Glutamatergic neuron (in vitro differentiated cells): ENCODE results near the gene PACRG. TPM values are rescaled to one million over a fixed set of nuclear protein-coding genes. Genes with fewer than 3 reads are reported as not detected.

Experiments
- DNase-seq: peaks from one replicate; pipeline ENCODE4 v3.0.0; 2022
- H3K27ac Mint-ChIP-seq: one replicate; pipeline ENCODE4 v1.8.0; 2020; ENCODE audit warnings: mild to moderate bottlenecking, mixed read lengths, inconsistent platforms; ENCODE audit not compliant: unreplicated experiment
- H3K27me3 Mint-ChIP-seq: one replicate; pipeline ENCODE4 v1.8.0; 2020; ENCODE audit warnings: mild to moderate bottlenecking, moderate library complexity, mixed read lengths, inconsistent platforms; ENCODE audit not compliant: unreplicated experiment
- H3K36me3 Mint-ChIP-seq: one replicate; pipeline ENCODE4 v1.8.0; 2020; ENCODE audit warnings: mild to moderate bottlenecking, mixed read lengths, inconsistent platforms; ENCODE audit not compliant: unreplicated experiment
- H3K4me1 Mint-ChIP-seq: one replicate; pipeline ENCODE4 v1.8.0; 2020; ENCODE audit warnings: mild to moderate bottlenecking, low read depth, mixed read lengths, inconsistent platforms; ENCODE audit not compliant: unreplicated experiment
- H3K4me3 Mint-ChIP-seq: one replicate; pipeline ENCODE4 v1.8.0; 2020; ENCODE audit warnings: mild to moderate bottlenecking, mixed read lengths, inconsistent platforms; ENCODE audit not compliant: unreplicated experiment
- H3K9me3 Mint-ChIP-seq: one replicate; pipeline ENCODE4 v1.8.0; 2020; ENCODE audit warnings: mild to moderate bottlenecking, moderate library complexity, mixed read lengths, inconsistent platforms; ENCODE audit not compliant: unreplicated experiment
- total RNA-seq: library from RNA; stranded (reverse); fragmentation: NEBNext Ultra II Directional; extraction: Animal tissue kit (Norgen Biotek cat#: 25700); gene quantifications from one replicate; pipeline ENCODE4 v1.2.1, GENCODE V29; 2021; ENCODE audit not compliant: unreplicated experiment
- TF ChIP-seq, protein P1 (sequence below): fragments of 200-600 bp; sonication (generic); IDR thresholded peaks from one replicate; pipeline ENCODE4 v1.5.0; 2021; ENCODE audit not compliant: partially characterized antibody, unreplicated experiment

Gene PACRG
- total RNA-seq, 1 donor from 2014 or later, result not detected

- Mint-ChIP-seq H3K27ac (no peak overlapping the region), H3K36me3 (no peaks in the 10 kb centered on the region), H3K4me3 (no peak overlapping the region), H3K9me3 (peaks cover 2% of the 10 kb centered on the region), H3K4me1 (peaks cover 11% of the 10 kb centered on the region), H3K27me3 (no peaks in the 10 kb centered on the region)
- no peak for DNase-seq
- TF ChIP-seq, protein P1, sequence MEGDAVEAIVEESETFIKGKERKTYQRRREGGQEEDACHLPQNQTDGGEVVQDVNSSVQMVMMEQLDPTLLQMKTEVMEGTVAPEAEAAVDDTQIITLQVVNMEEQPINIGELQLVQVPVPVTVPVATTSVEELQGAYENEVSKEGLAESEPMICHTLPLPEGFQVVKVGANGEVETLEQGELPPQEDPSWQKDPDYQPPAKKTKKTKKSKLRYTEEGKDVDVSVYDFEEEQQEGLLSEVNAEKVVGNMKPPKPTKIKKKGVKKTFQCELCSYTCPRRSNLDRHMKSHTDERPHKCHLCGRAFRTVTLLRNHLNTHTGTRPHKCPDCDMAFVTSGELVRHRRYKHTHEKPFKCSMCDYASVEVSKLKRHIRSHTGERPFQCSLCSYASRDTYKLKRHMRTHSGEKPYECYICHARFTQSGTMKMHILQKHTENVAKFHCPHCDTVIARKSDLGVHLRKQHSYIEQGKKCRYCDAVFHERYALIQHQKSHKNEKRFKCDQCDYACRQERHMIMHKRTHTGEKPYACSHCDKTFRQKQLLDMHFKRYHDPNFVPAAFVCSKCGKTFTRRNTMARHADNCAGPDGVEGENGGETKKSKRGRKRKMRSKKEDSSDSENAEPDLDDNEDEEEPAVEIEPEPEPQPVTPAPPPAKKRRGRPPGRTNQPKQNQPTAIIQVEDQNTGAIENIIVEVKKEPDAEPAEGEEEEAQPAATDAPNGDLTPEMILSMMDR, result no peak
Measured at GRCh38 chr6:163343609-163344008, 615.8 kb downstream of the PACRG start.

DNA sequence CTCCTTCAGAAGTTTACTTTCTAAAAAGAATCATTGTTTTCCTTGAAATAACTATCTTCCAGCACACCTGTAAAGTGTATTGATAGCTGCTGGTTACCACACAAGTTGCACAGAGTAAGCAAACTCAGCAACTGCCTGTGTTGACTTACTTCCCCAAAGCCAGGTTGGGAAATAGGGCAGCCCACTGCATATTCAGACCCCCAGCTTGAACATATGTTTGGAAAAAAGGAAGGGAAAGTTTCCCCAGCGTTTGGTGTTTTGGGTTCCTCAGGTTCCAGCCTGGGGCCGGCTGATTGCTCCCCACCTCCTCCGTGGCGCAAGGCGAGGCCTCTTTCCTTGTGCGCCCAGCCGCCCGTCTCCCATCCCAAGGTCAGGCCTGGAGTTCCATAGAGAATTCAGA, 616.6 kb downstream of the PACRG start:
- DNase-seq, result no peak
- no peaks in the 10 kb centered on the region for H3K27me3 Mint-ChIP-seq
- H3K9me3 Mint-ChIP-seq, result peaks cover 2% of the 10 kb centered on the region
- TF ChIP-seq, protein P1, result no peak
- H3K4me3 Mint-ChIP-seq, result no peak overlapping the region
- peaks cover 4% of the 10 kb centered on the region for H3K4me1 Mint-ChIP-seq
- H3K36me3 Mint-ChIP-seq, result no peaks in the 10 kb centered on the region
- H3K27ac Mint-ChIP-seq, result no peak overlapping the region

- TF ChIP-seq, protein P1, result no peak
- peaks cover 3% of the 10 kb centered on the region for H3K4me1 Mint-ChIP-seq
- peaks cover under 1% of the 10 kb centered on the region for H3K9me3 Mint-ChIP-seq
- H3K4me3 Mint-ChIP-seq, result no peak overlapping the region
- DNase-seq, result no peak
- no peak overlapping the region for H3K27ac Mint-ChIP-seq
- no peaks in the 10 kb centered on the region for H3K36me3 Mint-ChIP-seq
- no peaks in the 10 kb centered on the region for H3K27me3 Mint-ChIP-seq
Measured at GRCh38 chr6:163345931-163346330, 618.2 kb downstream of the PACRG start.

- Mint-ChIP-seq H3K9me3 (no peaks in the 10 kb centered on the region), H3K27ac (no peak overlapping the region), H3K36me3 (no peaks in the 10 kb centered on the region), H3K4me1 (peaks cover 3% of the 10 kb centered on the region), H3K27me3 (no peaks in the 10 kb centered on the region), H3K4me3 (no peak overlapping the region)
- TF ChIP-seq, protein P1, result no peak
- DNase-seq, result no peak
Measured at GRCh38 chr6:163346497-163346961, 618.8 kb downstream of the PACRG start.

DNA sequence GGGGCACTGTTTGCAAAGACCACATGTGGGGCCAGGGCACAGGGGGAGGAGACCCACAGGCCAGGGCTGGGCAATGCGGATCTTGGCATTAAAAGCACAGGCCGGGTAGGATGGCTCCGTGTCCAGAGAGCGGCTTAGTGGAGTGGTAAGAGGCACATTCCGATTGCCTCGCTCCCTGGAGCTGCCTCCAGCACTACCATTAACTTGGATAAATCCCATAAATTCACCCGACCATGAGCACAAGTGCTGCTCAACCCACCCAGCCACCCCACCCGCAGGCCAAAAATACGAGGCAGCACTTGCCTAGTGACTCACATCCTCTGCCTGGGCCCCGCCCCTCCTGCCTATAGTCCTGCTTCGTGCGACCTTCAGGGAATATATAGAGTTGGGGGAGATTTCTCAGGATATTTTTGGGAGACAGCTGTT, 619.3 kb downstream of the PACRG start:
- H3K27me3 Mint-ChIP-seq, result no peaks in the 10 kb centered on the region
- no peak overlapping the region for H3K4me3 Mint-ChIP-seq
- DNase-seq, result no peak
- H3K27ac Mint-ChIP-seq, result no peak overlapping the region
- H3K9me3 Mint-ChIP-seq, result no peaks in the 10 kb centered on the region
- H3K36me3 Mint-ChIP-seq, result no peaks in the 10 kb centered on the region
- peaks cover under 1% of the 10 kb centered on the region for H3K4me1 Mint-ChIP-seq
- TF ChIP-seq, protein P1, result no peak
